WTC11 (cell line): ENCODE measurements around the gene CCDC71L. TPM values are rescaled to one million over a fixed set of nuclear protein-coding genes. Genes with fewer than 3 reads are reported as not detected.

ENCODE experiments used
- ATAC-seq: fragments of 200-7000 bp; cut with Tn5 transposase; 2 replicates; pipeline ENCODE4 v1.10.0; 2021; ENCODE audit warnings: mild to moderate bottlenecking, moderate library complexity
- CTCF ChIA-PET: fragments of 300-600 bp; sonication (Branson Sonifier 250); formaldehyde crosslinking; loops from one replicate; lab custom pipeline; 2021; ENCODE audit warnings: antibody characterized with exemption; lab: Charles Lee
- POLR2A ChIA-PET: fragments of 350-600 bp; sonication (Branson Sonifier 250); formaldehyde crosslinking; loops from one replicate; lab custom pipeline; 2021; ENCODE audit warnings: antibody characterized with exemption; lab: Charles Lee
- DNase-seq: peaks from one replicate; pipeline ENCODE4 v3.0.0; 2021; ENCODE audit warnings: low spot score
- H3K27ac Mint-ChIP-seq: 2 replicates; pipeline ENCODE4 v1.8.0; 2021; ENCODE audit warnings: mixed read lengths
- H3K27me3 Mint-ChIP-seq: 2 replicates; pipeline ENCODE4 v1.8.0; 2021; ENCODE audit warnings: low read depth, mild to moderate bottlenecking, moderate library complexity, mixed read lengths
- H3K36me3 Mint-ChIP-seq: 2 replicates; pipeline ENCODE4 v1.8.0; 2021; ENCODE audit warnings: mixed read lengths
- H3K4me1 Mint-ChIP-seq: 2 replicates; pipeline ENCODE4 v1.8.0; 2022; ENCODE audit warnings: mixed read lengths
- H3K4me3 Mint-ChIP-seq: 2 replicates; pipeline ENCODE4 v1.8.0; 2021; ENCODE audit warnings: mild to moderate bottlenecking, moderate library complexity, mixed read lengths
- H3K9me3 Mint-ChIP-seq: 2 replicates; pipeline ENCODE4 v1.8.0; 2021; ENCODE audit warnings: mixed read lengths
- ATF2 ChIP-seq: sonication (generic); formaldehyde crosslinking; IDR thresholded peaks from 2 replicates; pipeline ENCODE4 v1.8.1; 2022; ENCODE audit warnings: low read depth, missing genetic modification reagents, borderline replicate concordance
- ATF6 ChIP-seq: sonication (generic); formaldehyde crosslinking; IDR thresholded peaks from 2 replicates; pipeline ENCODE4 v1.8.1; 2023; ENCODE audit warnings: mild to moderate bottlenecking, missing genetic modification reagents
- CDX4 ChIP-seq: fragments of 250-450 bp; sonication (Bioruptor Pico); IDR thresholded peaks from 2 replicates; pipeline ENCODE4 v1.9.0; 2021; ENCODE audit warnings: moderate library complexity, mild to moderate bottlenecking, inconsistent platforms, borderline replicate concordance
- E2F5 ChIP-seq: sonication (generic); formaldehyde crosslinking; IDR thresholded peaks from 2 replicates; pipeline ENCODE4 v1.8.1; 2022; ENCODE audit warnings: mild to moderate bottlenecking, moderate library complexity, missing genetic modification reagents
- ETV6 ChIP-seq: sonication (generic); formaldehyde crosslinking; IDR thresholded peaks from 2 replicates; pipeline ENCODE4 v1.8.1; 2022; ENCODE audit warnings: mild to moderate bottlenecking, missing genetic modification reagents
- FOXP4 ChIP-seq: sonication (generic); formaldehyde crosslinking; IDR thresholded peaks from 2 replicates; pipeline ENCODE4 v1.8.0; 2022; ENCODE audit warnings: mild to moderate bottlenecking, missing genetic modification reagents
- GTF2I ChIP-seq: fragments of 250-450 bp; sonication (Bioruptor Pico); conservative IDR thresholded peaks from 2 replicates; pipeline ENCODE4 v1.4.0; 2021; ENCODE audit warnings: mild to moderate bottlenecking
- KAT7 ChIP-seq: sonication (generic); formaldehyde crosslinking; IDR thresholded peaks from 2 replicates; pipeline ENCODE4 v1.8.1; 2023; ENCODE audit warnings: missing genetic modification reagents, mild to moderate bottlenecking, borderline replicate concordance
- SMAD3 ChIP-seq: sonication (generic); formaldehyde crosslinking; IDR thresholded peaks from 2 replicates; pipeline ENCODE4 v1.8.0; 2022; ENCODE audit warnings: missing genetic modification reagents, mild to moderate bottlenecking, borderline replicate concordance
- ZBTB43 ChIP-seq: sonication (generic); formaldehyde crosslinking; IDR thresholded peaks from 2 replicates; pipeline ENCODE4 v1.8.1; 2023; ENCODE audit warnings: mild to moderate bottlenecking, missing genetic modification reagents
- ZNF121 ChIP-seq: sonication (generic); formaldehyde crosslinking; IDR thresholded peaks from 2 replicates; pipeline ENCODE4 v1.8.0; 2023; ENCODE audit warnings: missing genetic modification reagents
- ZNF219 ChIP-seq: sonication (generic); formaldehyde crosslinking; IDR thresholded peaks from 2 replicates; pipeline ENCODE4 v1.8.0; 2023; ENCODE audit warnings: missing genetic modification reagents, mild to moderate bottlenecking, borderline replicate concordance
- ZNF281 ChIP-seq: sonication (generic); formaldehyde crosslinking; IDR thresholded peaks from 2 replicates; pipeline ENCODE4 v1.8.0; 2023; ENCODE audit warnings: mild to moderate bottlenecking, missing genetic modification reagents
- ZNF512 ChIP-seq: sonication (generic); formaldehyde crosslinking; IDR thresholded peaks from 2 replicates; pipeline ENCODE4 v1.8.1; 2022; ENCODE audit warnings: missing genetic modification reagents, borderline replicate concordance
- ZNF671 ChIP-seq: fragments of 250-450 bp; sonication (Bioruptor Pico); IDR thresholded peaks from 2 replicates; pipeline ENCODE4 v1.8.0; 2021; ENCODE audit warnings: mild to moderate bottlenecking
- total RNA-seq: library from RNA; stranded (reverse); gene quantifications from 3 replicates; pipeline ENCODE4 v1.2.3, GENCODE V29; 2021

CCDC71L gene
- total RNA-seq, 1 experiment from 2014 or later: 21.5 TPM

GRCh38 chr7:106621393-106622132 lies 39.4 kb downstream of the CCDC71L start:
- H3K27me3 Mint-ChIP-seq: peaks cover 2% of the 10 kb centered on the region; the same call in 1 of the 2 replicates
- peaks cover 15% of the 10 kb centered on the region for H3K4me1 Mint-ChIP-seq
- no peak overlapping the region for H3K27ac Mint-ChIP-seq
- peaks cover 39% of the 10 kb centered on the region for H3K9me3 Mint-ChIP-seq
- H3K4me3 Mint-ChIP-seq: no peak overlapping the region
- ATAC-seq: no peak
- peaks cover 7% of the 10 kb centered on the region for H3K36me3 Mint-ChIP-seq
- ChIA-PET POLR2A (no interaction called here), CTCF (interaction anchor here (1.0 kb wide), 1 partner anchor 79 kb away, joined by 3 read pairs; no protein-coding TSS in a partner anchor)
- TF ChIP-seq CDX4 (CRISPR knock-in tag) (no peak), ZNF512 (no peak), ZNF121 (CRISPR knock-in tag) (no peak), ZNF281 (CRISPR knock-in tag) (no peak), KAT7 (no peak), SMAD3 (CRISPR knock-in tag) (no peak), ETV6 (CRISPR knock-in tag) (no peak), E2F5 (CRISPR knock-in tag) (no peak), ZBTB43 (CRISPR knock-in tag) (no peak)
- no peak for DNase-seq

- ATAC-seq (no peak), DNase-seq (no peak)
- Mint-ChIP-seq H3K4me1 (peaks cover 6% of the 10 kb centered on the region), H3K27me3 (peaks cover 2% of the 10 kb centered on the region; the same call in 1 of the 2 replicates), H3K27ac (no peak overlapping the region), H3K9me3 (peaks cover 35% of the 10 kb centered on the region), H3K4me3 (no peak overlapping the region), H3K36me3 (peaks cover 7% of the 10 kb centered on the region)
- ChIA-PET CTCF (no interaction called here), POLR2A (no interaction called here)
- TF ChIP-seq ATF2 (CRISPR knock-in tag) (no peak), GTF2I (no peak), ATF6 (CRISPR knock-in tag) (no peak), FOXP4 (no peak), CDX4 (CRISPR knock-in tag) (no peak), ZNF671 (no peak), ZNF219 (no peak)
- TF ChIP-seq, all 79 proteins: peak for 0
Observed at GRCh38 chr7:106620676-106621075, 40.3 kb downstream of the CCDC71L start.
